Transverse colon (tissue), 4 donors: ENCODE measurements around the gene CYP46A1. TPM values are rescaled to one million over a fixed set of nuclear protein-coding genes. Genes with fewer than 3 reads are reported as not detected.
A peak's percentile ranks its signal among the peaks of the same experiment; 100 is the strongest.

Experiments used
- DNase-seq: peaks from one replicate; pipeline ENCODE4 v3.0.0-alpha.2; 2019
- H3K27ac ChIP-seq, 4 donors: fragments of 200-600 bp; sonication (generic); 2 replicates each; pipeline ENCODE4 v1.5.1; 2016 to 2018; ENCODE audit warnings: inconsistent platforms in 4 of 4
- H3K27me3 ChIP-seq: fragments of 200-600 bp; sonication (generic); 2 replicates; pipeline ENCODE4 v1.5.1; 2017; ENCODE audit warnings: inconsistent platforms
- H3K36me3 ChIP-seq, 4 donors: fragments of 200-600 bp; sonication (generic); 2 replicates each; pipeline ENCODE4 v1.5.1; 2017 to 2019; ENCODE audit warnings: inconsistent platforms in 4 of 4
- H3K4me1 ChIP-seq, 4 donors: fragments of 200-600 bp; sonication (generic); 2 replicates each; pipeline ENCODE4 v1.5.1; 2017 to 2020; ENCODE audit warnings: inconsistent platforms in 4 of 4
- H3K4me3 ChIP-seq, 4 donors: fragments of 200-600 bp; sonication (generic); 1 replicate in 1 of 4; 2 replicates in 3 of 4; pipeline versions ENCODE4 v1.5.1 to v1.6.1; 2017 to 2019; ENCODE audit warnings: inconsistent platforms in 4 of 4
- H3K9me3 ChIP-seq, 2 donors: fragments of 200-600 bp; sonication (generic); 2 replicates each; pipeline ENCODE4 v1.5.1; 2017 to 2019; ENCODE audit warnings: inconsistent platforms in 2 of 2
- EP300 ChIP-seq: sonication (generic); formaldehyde crosslinking; IDR thresholded peaks from one replicate; pipeline ENCODE4 v1.6.1; 2017; ENCODE audit warnings: antibody characterized with exemption, low read depth
- POLR2A ChIP-seq: fragments of 450-650 bp; IDR thresholded peaks from one replicate; pipeline ENCODE4 v1.6.1; 2016; ENCODE audit warnings: antibody characterized with exemption, mild to moderate bottlenecking, moderate library complexity
- POLR2AphosphoS5 ChIP-seq, 3 donors: sonication (generic); formaldehyde crosslinking; IDR thresholded peaks; one replicate each; pipeline ENCODE4 v1.6.1; 2016; ENCODE audit warnings: antibody characterized with exemption in 3 of 3
- WGBS, 2 donors: methylation state at CpG; one replicate each; pipeline ENCODE4 v1.1.5; 2018; ENCODE audit warnings: low coverage in 1 of 2; 5-methylcytosine and 5-hydroxymethylcytosine counted together
- in situ Hi-C, 4 donors: fragments of 200-750 bp; cut with MboI; loops; one replicate each; pipeline versions ENCODE4 v1.15.0 to v1.15.1; 2017; ENCODE audit warnings: low sequenced_read_pairs in 3 of 4, low pct_ligation_motif_present in 1 of 4, low pct_unique_long_range_greater_than_20kb in 1 of 4
- intact Hi-C: fragments of 100-400 bp; cut with DNase I; formaldehyde crosslinking; loops from one replicate; pipeline ENCODE4 v1.15.1; 2023; ENCODE audit warnings: low total_unique reads
- total RNA-seq, 4 donors: library from RNA; depleted of rRNA; stranded (reverse); fragments of >200 nt; gene quantifications; one replicate each; pipeline ENCODE4 v1.1.0, GENCODE V29; 2016
- TF ChIP-seq, protein P1 (sequence below), 5 experiments: fragments of 200-600 bp in 3 of 5; fragments of 450-650 bp in 2 of 5; sonication (generic) in 3 of 5; IDR thresholded peaks; 1 replicate in 2 of 5; 2 replicates in 3 of 5; pipeline ENCODE4 v1.5.1; 2016 to 2017; ENCODE audit warnings: antibody characterized with exemption in 5 of 5, inconsistent platforms in 3 of 5, mild to moderate bottlenecking in 2 of 5, moderate library complexity in 1 of 5

The CYP46A1 gene
- total RNA-seq, 4 donors from 2014 or later, result 0.27 to 0.75 (median 0.52) TPM

DNA sequence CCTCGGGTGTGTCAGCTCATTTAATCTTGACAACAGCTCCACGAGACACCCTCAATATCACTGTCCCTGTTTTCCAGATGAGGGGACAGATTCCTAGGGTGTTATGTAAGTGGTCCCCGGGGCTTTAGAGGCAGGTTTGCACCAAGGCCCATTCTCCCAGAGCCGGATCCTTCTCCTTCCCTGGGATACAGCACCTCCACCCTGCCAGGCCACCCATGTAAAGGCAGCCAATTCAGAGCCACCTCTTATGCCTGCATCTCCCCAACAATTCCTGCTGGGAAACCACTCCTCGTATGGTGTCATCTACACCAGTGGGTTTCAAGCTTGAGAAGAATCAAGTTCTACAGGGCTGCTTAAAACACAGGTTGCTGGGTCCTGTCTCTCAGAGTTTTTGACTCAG is 4.1 kb upstream of the CYP46A1 start:
- intact Hi-C loops, result loop anchor here (5.0 kb wide), 2 partner anchors 207 to 222 kb away; no protein-coding TSS in a partner anchor
- H3K4me3 ChIP-seq, result no peak overlapping the region
- no peaks in the 10 kb centered on the region for H3K36me3 ChIP-seq
- TF ChIP-seq POLR2AphosphoS5 (IDR thresholded peaks at IDR 0.05), result no peak
- TF ChIP-seq EP300, result no peak
- TF ChIP-seq POLR2A, result no peak
- TF ChIP-seq, protein P1, sequence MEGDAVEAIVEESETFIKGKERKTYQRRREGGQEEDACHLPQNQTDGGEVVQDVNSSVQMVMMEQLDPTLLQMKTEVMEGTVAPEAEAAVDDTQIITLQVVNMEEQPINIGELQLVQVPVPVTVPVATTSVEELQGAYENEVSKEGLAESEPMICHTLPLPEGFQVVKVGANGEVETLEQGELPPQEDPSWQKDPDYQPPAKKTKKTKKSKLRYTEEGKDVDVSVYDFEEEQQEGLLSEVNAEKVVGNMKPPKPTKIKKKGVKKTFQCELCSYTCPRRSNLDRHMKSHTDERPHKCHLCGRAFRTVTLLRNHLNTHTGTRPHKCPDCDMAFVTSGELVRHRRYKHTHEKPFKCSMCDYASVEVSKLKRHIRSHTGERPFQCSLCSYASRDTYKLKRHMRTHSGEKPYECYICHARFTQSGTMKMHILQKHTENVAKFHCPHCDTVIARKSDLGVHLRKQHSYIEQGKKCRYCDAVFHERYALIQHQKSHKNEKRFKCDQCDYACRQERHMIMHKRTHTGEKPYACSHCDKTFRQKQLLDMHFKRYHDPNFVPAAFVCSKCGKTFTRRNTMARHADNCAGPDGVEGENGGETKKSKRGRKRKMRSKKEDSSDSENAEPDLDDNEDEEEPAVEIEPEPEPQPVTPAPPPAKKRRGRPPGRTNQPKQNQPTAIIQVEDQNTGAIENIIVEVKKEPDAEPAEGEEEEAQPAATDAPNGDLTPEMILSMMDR (IDR thresholded peaks at IDR 0.05), result no peak
- H3K4me1 ChIP-seq, result peaks cover 12 to 16% (median 15%) of the 10 kb centered on the region in 4 donors
- no peak overlapping the region for H3K27ac ChIP-seq
- H3K27me3 ChIP-seq, result peaks cover 9% of the 10 kb centered on the region
- no peaks in the 10 kb centered on the region for H3K9me3 ChIP-seq
- no peak for DNase-seq
- 59% methylated on average over 5 of the region's 5 CpGs; no CpG with 5 or more reads in 1 of the 2 donors for WGBS, 2 donors
- in situ Hi-C loops, result no loop called here

DNA sequence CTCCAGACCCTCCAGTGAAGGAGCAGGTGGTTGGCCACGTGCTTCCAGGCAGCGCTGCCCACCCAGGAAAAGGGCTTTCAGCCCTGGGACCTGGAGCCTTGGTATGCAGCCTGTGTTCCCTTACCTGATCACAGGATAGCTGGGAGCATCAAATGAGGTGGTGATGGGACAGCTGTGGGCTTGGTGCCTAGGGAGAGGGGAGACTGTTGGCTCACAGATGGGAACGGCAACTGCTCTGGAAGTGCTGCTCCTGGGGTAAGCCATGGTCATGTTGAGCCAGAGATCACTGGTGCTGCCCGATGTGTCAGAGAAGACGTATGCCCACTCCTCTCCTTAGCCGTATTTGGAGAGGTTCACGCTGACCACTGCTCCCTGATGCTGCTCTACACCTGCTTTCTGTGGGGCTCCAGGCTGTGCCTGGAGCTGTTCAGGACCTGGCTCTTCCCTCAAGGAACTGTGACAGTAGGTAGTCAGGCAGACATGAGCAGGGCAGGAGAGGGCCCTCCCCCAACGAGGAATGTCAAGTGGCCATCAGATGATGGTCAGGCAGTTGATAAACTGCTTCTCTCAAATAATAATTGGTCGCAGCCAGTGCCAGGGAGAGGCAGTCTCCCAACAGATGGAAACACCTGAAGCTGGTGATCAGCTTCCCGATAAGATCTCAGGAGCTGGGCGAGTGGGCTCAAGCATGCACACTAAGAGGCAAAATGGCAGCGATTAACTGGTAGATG is 2.8 kb upstream of the CYP46A1 start:
- intact Hi-C loops, result loop anchor here (5.0 kb wide), 2 partner anchors 206 to 221 kb away; no protein-coding TSS in a partner anchor
- Histone ChIP-seq H3K36me3 (no peaks in the 10 kb centered on the region), H3K27me3 (peaks cover 19% of the 10 kb centered on the region), H3K27ac (no peak overlapping the region), H3K9me3 (no peaks in the 10 kb centered on the region), H3K4me1 (peaks cover 12 to 16% (median 15%) of the 10 kb centered on the region in 4 donors), H3K4me3 (no peak overlapping the region)
- TF ChIP-seq POLR2A (no peak), EP300 (no peak), POLR2AphosphoS5 (IDR thresholded peaks at IDR 0.05) (no peak)
- TF ChIP-seq, protein P1 (IDR thresholded peaks at IDR 0.05), result no peak
- no peak for DNase-seq
- in situ Hi-C loops, result no loop called here
- 81% methylated on average over 12 of the region's 12 CpGs; no CpG with 5 or more reads in 1 of the 2 donors for WGBS, 2 donors

DNA sequence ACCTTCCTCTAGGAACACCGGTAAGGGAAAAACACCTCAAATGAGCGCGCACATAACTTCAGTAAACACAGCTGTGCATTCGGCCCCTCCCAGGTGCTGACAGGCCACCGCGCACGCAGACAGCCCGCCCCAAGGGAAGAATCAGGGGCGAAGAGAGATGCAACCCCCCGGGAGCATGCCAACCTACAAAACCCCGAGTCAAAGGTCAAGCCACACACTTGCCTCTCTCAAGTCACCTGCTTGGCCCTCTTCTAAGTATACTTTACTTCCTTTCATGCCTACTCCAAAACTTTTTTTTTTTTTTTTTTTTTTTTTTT is 2.3 kb upstream of the CYP46A1 start:
- Histone ChIP-seq H3K4me1 (peaks cover 12 to 16% (median 15%) of the 10 kb centered on the region in 4 donors), H3K27me3 (peaks cover 20% of the 10 kb centered on the region), H3K9me3 (no peaks in the 10 kb centered on the region), H3K36me3 (no peaks in the 10 kb centered on the region), H3K4me3 (no peak overlapping the region), H3K27ac (no peak overlapping the region)
- intact Hi-C loops (loop anchor here (5.0 kb wide), 2 partner anchors 206 to 221 kb away; no protein-coding TSS in a partner anchor), in situ Hi-C loops (no loop called here)
- 24 to 52% methylated on average over 3 to 11 of the region's 11 CpGs for WGBS, 2 donors
- DNase-seq, result no peak
- TF ChIP-seq EP300, result no peak
- TF ChIP-seq, protein P1 (IDR thresholded peaks at IDR 0.05), result no peak
- TF ChIP-seq POLR2A, result no peak
- TF ChIP-seq POLR2AphosphoS5 (IDR thresholded peaks at IDR 0.05), result no peak

DNA sequence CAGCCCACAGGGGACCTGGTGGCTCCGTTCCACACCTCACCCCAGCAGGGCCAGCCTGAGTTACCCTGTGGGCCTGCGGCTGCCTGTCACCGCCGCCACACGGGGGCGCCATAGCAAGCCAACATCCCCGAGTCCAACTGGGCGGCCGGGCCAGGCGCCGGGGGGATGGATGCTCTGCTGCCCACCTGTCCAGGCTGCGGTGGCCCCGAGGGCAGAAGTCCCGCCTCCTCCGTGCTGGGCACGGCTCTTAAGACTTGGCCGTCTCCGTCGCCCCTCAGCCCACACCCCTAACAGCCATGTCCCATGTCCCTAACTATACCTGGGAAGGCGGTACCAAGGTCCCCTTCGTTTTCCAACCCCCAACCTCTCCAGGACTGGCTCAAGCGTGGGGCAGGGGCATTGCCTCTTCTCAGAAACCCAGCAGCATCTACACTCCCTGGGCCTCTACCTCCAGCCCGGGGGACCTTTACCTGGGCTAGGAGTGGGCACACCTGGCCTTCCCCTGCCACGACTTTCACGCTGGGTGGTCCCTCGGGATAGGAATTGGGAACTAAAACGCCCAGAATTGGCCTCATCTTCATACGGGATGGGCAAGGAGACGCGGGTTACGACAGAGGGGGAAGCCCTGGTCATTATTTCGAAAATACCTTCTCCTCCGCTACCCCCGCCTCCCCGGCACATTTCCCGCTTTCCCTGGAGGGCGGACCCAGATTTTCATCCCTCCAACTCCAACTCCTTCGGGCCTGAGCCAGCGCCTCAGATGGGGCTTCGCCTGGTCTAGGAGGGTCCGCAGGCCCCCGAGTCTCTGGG is 1.1 kb upstream of the CYP46A1 start:
- peak overlapping the region; percentile 82 to 92 (median 88) for H3K27ac ChIP-seq
- no peaks in the 10 kb centered on the region for H3K36me3 ChIP-seq
- H3K4me1 ChIP-seq, result peaks cover 12 to 16% (median 15%) of the 10 kb centered on the region in 4 donors
- TF ChIP-seq, protein P1 (IDR thresholded peaks at IDR 0.05), result peak; percentile 83 to 97 (median 95)
- no peak for TF ChIP-seq EP300
- H3K4me3 ChIP-seq, result peak overlapping the region; percentile 48 to 93 (median 64)
- peaks cover 29% of the 10 kb centered on the region for H3K27me3 ChIP-seq
- no peaks in the 10 kb centered on the region for H3K9me3 ChIP-seq
- WGBS, 2 donors, result 0 to 2% methylated on average over 8 to 34 of the region's 42 CpGs
- DNase-seq, result peak; percentile 81
- intact Hi-C loops, result loop anchor here (5.0 kb wide), 2 partner anchors 204 to 219 kb away; no protein-coding TSS in a partner anchor
- in situ Hi-C loops, result no loop called here
